Myocyte (in vitro differentiated cells): ENCODE measurements around the gene SIX3. TPM values are rescaled to one million over a fixed set of nuclear protein-coding genes. Genes with fewer than 3 reads are reported as not detected.

Experiments
- DNase-seq: peaks from one replicate; pipeline ENCODE4 v3.0.0-alpha.2; 2012; ENCODE audit warnings: low read depth
- total RNA-seq: library from RNA; depleted of rRNA; stranded (reverse); fragments of >200 nt; gene quantifications from 2 replicates; pipeline ENCODE4 v1.2.3, GENCODE V29; 2014

SIX3 gene
- total RNA-seq, 1 donor from 2014 or later, result not detected

DNA sequence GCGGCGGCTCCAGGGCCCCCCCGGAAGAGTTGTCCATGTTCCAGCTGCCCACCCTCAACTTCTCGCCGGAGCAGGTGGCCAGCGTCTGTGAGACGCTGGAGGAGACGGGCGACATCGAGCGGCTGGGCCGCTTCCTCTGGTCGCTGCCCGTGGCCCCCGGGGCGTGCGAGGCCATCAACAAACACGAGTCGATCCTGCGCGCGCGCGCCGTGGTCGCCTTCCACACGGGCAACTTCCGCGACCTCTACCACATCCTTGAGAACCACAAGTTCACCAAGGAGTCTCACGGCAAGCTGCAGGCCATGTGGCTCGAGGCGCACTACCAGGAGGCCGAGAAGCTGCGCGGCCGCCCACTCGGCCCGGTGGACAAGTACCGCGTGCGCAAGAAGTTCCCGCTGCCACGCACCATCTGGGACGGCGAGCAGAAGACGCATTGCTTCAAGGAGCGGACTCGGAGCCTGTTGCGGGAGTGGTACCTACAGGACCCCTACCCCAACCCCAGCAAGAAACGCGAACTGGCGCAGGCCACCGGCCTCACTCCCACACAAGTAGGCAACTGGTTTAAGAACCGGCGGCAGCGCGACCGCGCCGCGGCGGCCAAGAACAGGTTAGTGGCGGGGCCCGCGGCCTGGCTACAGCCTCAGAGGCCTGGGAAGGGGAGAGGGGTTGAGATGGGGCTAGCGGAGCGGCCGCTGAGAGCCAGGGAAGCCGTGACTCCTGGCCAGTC, 965 bp downstream of the SIX3 start:
- DNase-seq, result no peak

GRCh38 chr2:44943031-44943692, 1.7 kb downstream of the SIX3 start:
- no peak for DNase-seq

DNA sequence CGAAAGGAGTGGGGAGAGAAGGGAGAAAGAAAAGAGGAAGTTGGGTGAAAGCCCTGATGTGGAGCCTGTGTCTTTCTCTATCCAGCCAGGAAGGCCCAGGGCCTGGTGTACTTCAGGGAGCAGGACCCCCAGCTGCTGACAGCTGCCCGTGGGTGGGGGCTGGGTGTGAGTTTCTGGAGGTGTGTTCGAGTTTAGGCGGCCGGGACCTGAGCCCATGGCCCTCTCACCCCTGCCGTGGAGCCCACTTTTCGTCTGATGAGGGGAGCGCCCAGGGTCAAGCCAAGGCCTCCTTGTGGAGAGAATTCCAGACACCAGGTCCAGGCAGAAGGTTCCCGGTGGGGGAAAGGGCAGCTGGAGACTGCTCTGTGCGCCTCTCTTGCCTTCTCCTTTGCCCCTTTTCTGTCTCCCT, 2.2 kb downstream of the SIX3 start:
- no peak for DNase-seq

DNA sequence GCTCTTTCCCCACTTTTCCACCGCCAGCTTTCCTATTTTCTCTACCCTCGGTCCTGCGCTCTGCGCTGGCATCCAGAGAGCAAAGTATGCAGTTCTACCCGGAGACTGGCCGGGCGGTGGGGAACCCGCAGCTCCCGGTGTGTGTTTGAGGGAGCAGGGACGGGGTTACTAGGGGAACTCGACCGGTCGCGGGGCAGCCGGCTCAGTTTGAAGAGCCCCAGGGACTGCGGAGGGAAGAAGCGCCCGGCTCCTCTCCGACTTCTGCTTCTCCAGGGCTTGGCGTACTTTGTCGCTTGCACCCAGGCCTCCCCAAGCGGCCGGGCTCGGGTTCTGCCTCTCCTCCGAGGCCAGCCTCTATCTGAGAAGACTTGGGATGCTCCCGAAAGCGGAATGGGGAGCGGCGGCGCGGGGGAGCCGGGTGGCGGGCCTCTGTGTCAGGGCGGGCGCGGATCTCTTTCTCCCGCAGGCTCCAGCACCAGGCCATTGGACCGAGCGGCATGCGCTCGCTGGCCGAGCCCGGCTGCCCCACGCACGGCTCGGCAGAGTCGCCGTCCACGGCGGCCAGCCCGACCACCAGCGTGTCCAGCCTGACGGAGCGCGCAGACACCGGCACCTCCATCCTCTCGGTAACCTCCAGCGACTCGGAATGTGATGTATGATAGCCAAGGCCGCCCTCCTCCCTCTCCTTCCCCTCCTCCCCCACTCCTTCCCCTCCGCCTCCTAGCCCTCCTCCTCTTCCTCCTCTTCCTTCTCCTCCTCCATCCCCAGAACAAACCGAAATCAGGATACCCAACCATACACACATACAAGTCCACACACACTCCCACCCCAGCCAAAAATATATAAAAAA, 2.8 kb downstream of the SIX3 start:
- DNase-seq, result no peak

GRCh38 chr2:44944952-44945612, 3.6 kb downstream of the SIX3 start:
- DNase-seq, result no peak

- DNase-seq, result no peak
These were observed 4.3 kb downstream of the SIX3 start for GRCh38 chr2:44945676-44946371.

- DNase-seq, result no peak
These were observed 5.0 kb downstream of the SIX3 start for GRCh38 chr2:44946372-44947027.

DNA sequence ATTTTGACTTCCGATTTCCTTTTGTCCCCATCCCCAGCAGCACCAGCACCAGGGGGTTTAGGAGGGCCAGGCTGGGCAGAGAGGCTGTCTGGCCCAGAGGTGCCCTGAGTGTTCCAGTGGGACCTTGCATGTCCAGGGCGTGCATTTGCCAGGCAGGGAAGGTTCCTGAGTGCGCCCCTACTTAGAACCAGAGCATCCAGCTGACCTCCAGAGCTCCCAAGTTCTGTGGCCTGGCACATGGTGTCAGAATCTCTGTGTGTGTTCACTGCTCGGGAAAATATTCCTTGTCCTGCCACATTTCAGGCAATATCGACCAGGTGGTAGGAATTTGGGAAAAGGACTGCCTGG, 5.5 kb downstream of the SIX3 start:
- DNase-seq, result no peak

DNA sequence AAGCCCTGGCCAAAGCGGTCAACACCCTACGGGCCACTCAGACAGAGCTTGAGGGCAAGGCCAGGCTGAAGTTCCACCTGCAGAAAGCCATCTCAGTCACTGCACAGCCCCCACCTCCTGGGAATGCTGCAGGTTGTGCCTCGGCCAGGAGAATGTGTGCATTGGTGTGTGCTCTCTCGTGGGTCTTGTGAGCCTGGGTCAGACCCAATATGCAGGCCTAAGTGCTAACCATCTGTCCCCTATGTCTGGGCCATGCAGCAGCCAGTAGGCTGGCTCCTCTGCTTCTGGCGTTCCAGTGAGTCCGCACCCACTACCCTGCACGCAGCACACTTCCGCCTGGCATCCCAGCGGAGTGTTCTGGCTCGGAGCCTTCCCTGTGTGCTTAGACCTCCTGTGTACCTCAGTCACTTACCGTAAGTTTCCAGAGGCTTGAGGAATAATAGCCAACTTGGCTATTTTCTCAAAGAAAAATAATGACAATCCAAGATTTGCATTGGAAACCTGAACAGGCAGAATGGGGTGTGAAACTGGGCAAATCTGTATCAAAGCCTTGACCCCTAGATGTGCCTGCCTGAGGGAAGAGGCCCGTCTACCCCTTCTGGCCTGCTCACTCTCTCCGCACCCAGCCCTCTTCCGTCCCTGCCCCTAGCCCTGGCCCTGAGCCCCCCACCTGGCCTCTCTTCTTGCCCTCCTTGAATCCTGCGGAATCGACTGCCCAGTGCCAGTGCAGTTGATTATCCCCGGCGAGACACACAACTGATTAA, 7.2 kb downstream of the SIX3 start:
- no peak for DNase-seq

DNA sequence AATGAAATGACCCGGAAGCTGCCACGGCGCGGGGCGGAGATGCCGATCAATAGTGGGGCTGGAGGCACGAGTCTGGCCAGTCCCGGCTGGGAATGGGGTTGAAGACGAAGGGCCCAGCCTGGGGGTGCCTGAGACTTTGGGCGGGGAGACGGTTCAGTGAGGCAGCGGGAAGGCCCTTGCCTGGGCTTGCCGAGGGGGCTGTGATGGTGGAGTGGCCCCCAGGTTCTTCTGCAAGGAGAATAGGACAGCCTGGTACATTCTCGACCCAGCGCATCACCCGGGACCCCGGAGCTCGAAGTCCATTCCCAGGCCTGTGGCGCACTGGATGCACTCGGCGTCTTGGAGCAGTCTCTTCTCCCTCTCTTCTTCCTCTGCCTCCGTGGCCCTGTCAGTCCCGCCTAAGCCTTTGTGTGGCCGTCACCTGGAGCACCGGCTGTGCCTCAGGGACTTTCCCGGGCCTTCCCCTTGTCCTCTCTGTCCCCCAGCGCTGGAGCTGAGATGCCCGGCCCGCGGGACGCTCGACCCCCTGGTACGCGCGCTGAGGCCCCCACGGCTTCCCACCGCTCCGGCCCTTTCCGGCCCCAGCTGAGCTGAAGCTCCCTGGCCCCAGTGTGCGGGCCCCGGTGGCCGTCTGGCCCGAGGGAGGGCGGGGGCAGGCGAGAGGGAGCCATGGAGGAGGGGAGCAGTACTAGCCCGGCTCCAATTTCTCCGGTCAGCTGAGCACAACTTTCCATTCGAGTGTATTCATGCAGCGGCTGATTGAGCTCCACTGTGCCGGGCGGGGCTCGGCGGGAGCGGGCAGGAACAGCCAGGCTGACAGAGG, 8.0 kb downstream of the SIX3 start:
- DNase-seq, result peak; percentile 59

DNA sequence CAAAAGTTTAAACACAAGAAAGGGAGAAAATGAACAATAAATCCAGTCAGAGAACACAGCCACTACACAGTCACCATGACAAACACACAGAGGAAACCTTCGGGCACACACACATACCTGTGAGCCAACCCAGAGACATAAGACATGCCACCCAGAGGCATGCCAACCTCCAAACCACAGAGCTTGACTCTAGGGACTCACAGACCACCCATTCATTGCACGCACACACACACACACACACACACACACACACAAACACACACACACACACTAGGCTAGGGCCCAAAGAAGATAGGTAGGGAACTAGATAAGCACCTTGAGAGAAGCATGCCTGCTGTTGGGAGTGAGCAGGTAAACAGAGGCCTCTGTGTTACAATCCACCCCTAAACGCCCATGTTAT, 9.1 kb downstream of the SIX3 start:
- DNase-seq, result no peak

- no peak for DNase-seq
These were observed 9.6 kb downstream of the SIX3 start for GRCh38 chr2:44951124-44951523.

DNA sequence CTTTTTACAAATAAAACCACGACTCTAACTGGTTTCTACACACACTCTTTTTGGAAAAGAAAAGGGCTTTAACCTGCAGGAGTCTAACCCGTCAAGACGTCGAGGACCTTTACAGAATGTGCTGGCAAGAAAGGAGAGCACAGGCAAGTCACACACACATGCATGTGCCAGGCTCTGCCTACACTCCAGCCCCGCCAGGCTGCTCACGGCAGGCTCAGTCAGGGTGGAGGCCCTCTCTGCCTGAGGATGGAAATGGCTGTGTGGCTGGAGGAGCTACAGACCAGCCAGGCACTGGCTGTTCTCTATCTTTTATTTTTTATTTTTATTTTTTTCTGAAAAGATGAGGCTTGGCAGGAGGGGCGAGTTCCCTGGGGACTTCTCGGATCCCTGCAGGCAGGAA, 10.2 kb downstream of the SIX3 start:
- no peak for DNase-seq

DNA sequence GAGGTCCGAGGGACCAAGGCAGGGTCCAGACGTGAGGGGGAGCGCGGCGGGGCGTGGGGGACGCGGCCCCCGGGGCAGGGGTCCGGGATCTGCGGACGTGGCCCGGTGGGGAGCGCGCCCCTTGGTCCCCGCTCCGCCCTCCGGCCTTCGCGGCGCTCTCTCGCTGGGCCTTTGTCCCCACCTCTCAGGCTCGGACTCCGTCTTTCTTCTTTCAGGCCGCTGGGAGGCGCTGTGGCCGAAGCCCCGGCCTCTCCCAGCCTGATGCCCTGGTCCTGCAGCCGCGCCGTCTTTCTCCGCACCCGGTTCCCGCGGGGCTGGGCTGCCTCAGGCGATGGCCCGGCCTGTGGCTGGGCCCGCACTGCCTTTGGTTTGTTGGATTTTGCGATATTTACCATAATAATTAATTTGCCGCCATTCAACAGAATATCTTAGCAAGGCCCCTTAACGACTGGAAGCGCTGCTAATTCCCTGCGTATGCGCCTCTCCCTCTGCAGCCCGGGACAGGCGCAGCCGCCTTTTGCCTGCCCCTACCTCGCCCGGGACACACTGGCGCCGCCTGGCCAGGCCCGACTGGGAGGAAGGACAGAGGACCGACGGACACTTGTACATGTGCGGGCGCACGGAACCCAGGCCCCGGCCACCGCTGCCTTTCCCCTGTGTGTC, 10.8 kb downstream of the SIX3 start:
- DNase-seq, result no peak

DNA sequence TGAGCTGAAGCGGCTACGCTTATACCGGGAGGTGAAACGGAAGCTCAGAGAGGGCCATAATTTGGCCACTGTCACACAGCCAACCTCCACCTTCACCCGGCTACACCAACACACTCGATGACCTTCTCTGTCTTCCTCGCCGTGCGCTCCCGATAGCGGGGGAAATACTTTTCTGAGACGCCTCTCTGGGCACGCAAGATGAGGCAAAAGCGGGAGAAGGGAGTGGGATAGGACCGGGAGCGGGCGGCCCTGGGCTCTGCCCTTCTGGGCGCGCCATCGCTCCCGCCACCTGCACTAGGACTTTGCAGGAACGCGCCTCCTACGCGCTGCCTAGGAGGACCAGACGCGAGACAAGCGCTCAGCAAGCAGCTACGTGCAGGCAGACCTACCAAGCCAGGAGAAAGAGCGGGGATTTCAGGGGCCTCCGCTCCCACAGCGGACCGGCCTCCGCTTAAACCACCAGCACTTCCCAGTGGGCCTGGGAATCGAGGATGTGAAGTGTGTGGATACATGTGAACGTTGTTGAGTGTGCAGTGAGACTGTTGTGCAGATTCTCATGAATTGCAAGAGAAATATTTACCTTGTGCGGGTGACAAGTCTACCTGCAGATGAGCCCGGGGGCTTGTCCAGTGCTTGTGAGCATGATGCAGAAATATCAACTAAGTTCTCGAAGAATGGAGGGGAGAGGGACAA, 11.4 kb downstream of the SIX3 start:
- no peak for DNase-seq

DNA sequence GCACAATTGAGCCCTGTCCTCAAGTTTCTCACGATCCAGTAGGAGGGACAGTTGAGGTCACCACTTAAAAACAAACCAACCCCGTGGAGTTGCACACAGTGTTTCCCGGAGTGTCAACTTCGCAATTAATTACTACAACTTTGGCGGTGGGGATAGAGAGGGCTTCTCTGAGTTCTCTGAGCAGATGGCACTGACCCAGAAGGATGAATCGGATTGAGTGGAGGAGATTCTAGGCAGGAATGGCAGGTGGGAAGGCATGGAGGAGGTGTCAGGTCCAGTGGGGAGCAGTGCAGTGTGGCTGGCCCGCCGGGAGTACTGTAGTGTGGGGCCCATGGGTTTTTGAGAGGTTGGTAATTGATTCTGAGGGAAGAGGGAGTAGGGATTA, 12.0 kb downstream of the SIX3 start:
- no peak for DNase-seq

- DNase-seq, result no peak
These were observed 13.0 kb downstream of the SIX3 start for GRCh38 chr2:44954447-44954888.
